HCT116 (cell line): ENCODE data around the gene LAMC3. TPM values are rescaled to one million over a fixed set of nuclear protein-coding genes. Genes with fewer than 3 reads are reported as not detected.

Experiments
- ATAC-seq: fragments of 200-7000 bp; cut with Tn5 transposase; 2 replicates; pipeline ENCODE4 v1.9.1; 2020; ENCODE audit warnings: mild to moderate bottlenecking, moderate library complexity
- BruUV-seq: library from RNA; stranded (reverse); fragments of 400-500 nt; replicated peaks from 2 replicates; lab custom pipeline; 2021; lab: Mats Ljungman, UMichigan
- CTCF ChIA-PET: fragments of 300-600 bp; sonication (Branson Sonifier 250); formaldehyde crosslinking; loops from one replicate; lab custom pipeline; 2021; ENCODE audit warnings: antibody characterized with exemption; lab: Charles Lee
- POLR2A ChIA-PET: fragments of 300-600, 350-600 bp; sonication (Branson Sonifier 250); formaldehyde crosslinking; loops from one replicate; lab custom pipeline; 2021; ENCODE audit warnings: antibody characterized with exemption; lab: Charles Lee
- RAD21 ChIA-PET, 2 experiments: fragments of 300-600 bp; sonication (Branson Sonifier 250); formaldehyde crosslinking; loops; one replicate each; lab custom pipeline; 2023; ENCODE audit warnings: low total read pairs in 2 of 2; ENCODE audit not compliant: uncharacterized antibody in 2 of 2, unreplicated experiment in 2 of 2, low non-redundant PET in 1 of 2; lab: Charles Lee
- DNase-seq: peaks from one replicate; pipeline ENCODE4 v3.0.0-alpha.2; 2010; ENCODE audit warnings: low read depth, low spot score
- H2AFZ ChIP-seq: fragments of 200-600 bp; shearing (Covaris generic), sonication (generic); 2 replicates; pipeline ENCODE4 v1.6.1; 2017; ENCODE audit warnings: low read depth, mixed run types, mixed read lengths, antibody characterized with exemption, low read length; ENCODE audit not compliant: poor library complexity, severe bottlenecking
- H3K27ac ChIP-seq: 2 replicates; pipeline ENCODE4 v1.5.1; 2012; ENCODE audit warnings: low read depth, low read length
- H3K27me3 ChIP-seq: fragments of 200-600 bp; sonication (generic); 2 replicates; pipeline ENCODE4 v1.6.1; 2016; ENCODE audit warnings: mixed run types, low read length, mixed read lengths; ENCODE audit not compliant: insufficient read depth
- H3K36me3 ChIP-seq, 2 experiments: fragments of 200-500 bp in 1 of 2; fragments of 200-600 bp in 1 of 2; sonication (Bioruptor generic) in 1 of 2; sonication (generic) in 1 of 2; 2 replicates each; pipeline versions ENCODE4 v1.5.1 to v1.6.1; 2014 to 2016; ENCODE audit warnings: low read length in 2 of 2, inconsistent platforms in 1 of 2, mixed read lengths in 1 of 2, mixed run types in 1 of 2; ENCODE audit not compliant: insufficient read depth in 2 of 2, control insufficient read depth in 1 of 2
- H3K4me1 ChIP-seq, 2 experiments: fragments of 200-600 bp in 1 of 2; sonication (generic) in 1 of 2; 2 replicates each; pipeline versions ENCODE4 v1.5.1 to v1.6.1; 2012 to 2017; ENCODE audit warnings: low read length in 2 of 2, inconsistent platforms in 1 of 2, mild to moderate bottlenecking in 1 of 2, mixed read lengths in 1 of 2, mixed run types in 1 of 2, moderate library complexity in 1 of 2; ENCODE audit not compliant: insufficient read depth in 2 of 2, control insufficient read depth in 1 of 2
- H3K4me2 ChIP-seq: fragments of 200-600 bp; sonication (generic); 2 replicates; pipeline ENCODE4 v1.6.1; 2017; ENCODE audit warnings: mixed run types, low read length, mixed read lengths
- H3K4me3 ChIP-seq, 2 experiments: fragments of 200-600 bp in 1 of 2; sonication (generic) in 1 of 2; replicated peaks in 1 of 2; 2 replicates each; pipeline ENCODE4 v1.5.1; 2011 to 2016; ENCODE audit warnings: low read length in 2 of 2, control low read depth in 1 of 2, low read depth in 1 of 2, mild to moderate bottlenecking in 1 of 2, mixed read lengths in 1 of 2, mixed run types in 1 of 2
- H3K79me2 ChIP-seq: fragments of 200-600 bp; sonication (generic); 2 replicates; pipeline ENCODE4 v1.6.1; 2017; ENCODE audit warnings: mild to moderate bottlenecking, mixed run types, low read length, moderate library complexity, mixed read lengths; ENCODE audit not compliant: insufficient read depth
- H3K9ac ChIP-seq: fragments of 200-600 bp; sonication (generic); 2 replicates; pipeline ENCODE4 v1.6.1; 2016; ENCODE audit warnings: low read length, mixed read lengths
- H3K9me2 ChIP-seq: fragments of 200-600 bp; sonication (generic), shearing (Covaris generic); 2 replicates; pipeline ENCODE4 v1.6.1; 2017; ENCODE audit warnings: mixed run types, mild to moderate bottlenecking, moderate library complexity; ENCODE audit not compliant: insufficient read depth
- H3K9me3 ChIP-seq, 2 experiments: fragments of 200-500 bp in 1 of 2; fragments of 200-600 bp in 1 of 2; sonication (Bioruptor generic) in 1 of 2; sonication (generic) in 1 of 2; 2 replicates each; pipeline ENCODE4 v1.6.1; 2014 to 2017; ENCODE audit warnings: low read length in 2 of 2, mixed read lengths in 2 of 2, inconsistent platforms in 1 of 2, low read depth in 1 of 2, mild to moderate bottlenecking in 1 of 2, mixed run types in 1 of 2, moderate library complexity in 1 of 2; ENCODE audit not compliant: control insufficient read depth in 1 of 2, insufficient read depth in 1 of 2
- H4K20me1 ChIP-seq: fragments of 200-600 bp; sonication (generic), shearing (Covaris generic); 2 replicates; pipeline ENCODE4 v1.6.1; 2017; ENCODE audit warnings: mixed run types, mild to moderate bottlenecking, moderate library complexity; ENCODE audit not compliant: insufficient read depth
- CTCF ChIP-seq, 3 experiments: fragments of 200-600 bp in 1 of 3; sonication (generic) in 1 of 3; IDR thresholded peaks in 2 of 3; conservative IDR thresholded peaks in 1 of 3; 2 replicates each; pipeline ENCODE4 v1.5.1; 2012 to 2017; ENCODE audit warnings: low read depth in 2 of 3, low read length in 2 of 3, antibody characterized with exemption in 1 of 3, borderline replicate concordance in 1 of 3, control low read depth in 1 of 3, mild to moderate bottlenecking in 1 of 3, mixed read lengths in 1 of 3, mixed run types in 1 of 3, moderate library complexity in 1 of 3; ENCODE audit not compliant: insufficient read depth in 1 of 3
- ELF1 ChIP-seq: IDR thresholded peaks from 2 replicates; pipeline ENCODE4 v1.6.1; 2012; ENCODE audit warnings: low read depth, borderline replicate concordance
- EZH2phosphoT487 ChIP-seq: fragments of 200-600 bp; IDR thresholded peaks from 2 replicates; pipeline ENCODE4 v1.6.1; 2018; ENCODE audit warnings: antibody characterized with exemption, borderline replicate concordance
- POLR2A ChIP-seq: IDR thresholded peaks from 2 replicates; pipeline ENCODE4 v1.7.0; 2011; ENCODE audit warnings: borderline replicate concordance; ENCODE audit not compliant: insufficient read depth, insufficient read length; ENCODE audit errors: extremely low read depth
- RAD21 ChIP-seq: IDR thresholded peaks from 2 replicates; pipeline ENCODE4 v1.6.1; 2012; ENCODE audit warnings: low read depth, mild to moderate bottlenecking
- SRF ChIP-seq: IDR thresholded peaks from 2 replicates; pipeline ENCODE4 v1.6.1; 2012; ENCODE audit warnings: low read depth
- ZFX ChIP-seq: fragments of 450-650 bp; IDR thresholded peaks from 2 replicates; pipeline ENCODE4 v1.6.1; 2017
- intact Hi-C: fragments of 100-400 bp; cut with micrococcal nuclease; formaldehyde crosslinking; loops from 2 replicates; pipeline ENCODE4 v1.10.0; 2022
- total RNA-seq: library from RNA; stranded (reverse); gene quantifications from one replicate; pipeline ENCODE4 v1.2.1, GENCODE V29; 2021; ENCODE audit not compliant: unreplicated experiment

Gene LAMC3
- total RNA-seq, 1 experiment from 2014 or later: 7.7 TPM

- H3K4me2 ChIP-seq: no peak overlapping the region
- DNase-seq (no peak), ATAC-seq (no peak)
- H3K9me3 ChIP-seq: no peaks in the 10 kb centered on the region
- ChIA-PET POLR2A (no interaction called here), CTCF (no interaction called here), RAD21 (no interaction called here)
- no peaks in the 10 kb centered on the region for H3K4me1 ChIP-seq
- no peak overlapping the region for H3K27ac ChIP-seq
- no peak overlapping the region for H3K4me3 ChIP-seq
- no peak overlapping the region for H2AFZ ChIP-seq
- intact Hi-C loops: no loop called here
- TF ChIP-seq ELF1 (no peak), SRF (no peak), POLR2A (no peak), ZFX (no peak), EZH2phosphoT487 (no peak), RAD21 (no peak), CTCF (IDR thresholded peaks at IDR 0.05 in 2 of 3, conservative IDR thresholded peaks at IDR 0.05 in 1 of 3; ENCODE audit: borderline replicate concordance in 1 of 3, insufficient read depth in 1 of 3, low read depth in 2 of 3, low read length in 2 of 3) (no peak)
- no peaks in the 10 kb centered on the region for H4K20me1 ChIP-seq
- no peaks in the 10 kb centered on the region for H3K27me3 ChIP-seq
- no peaks in the 10 kb centered on the region for H3K79me2 ChIP-seq
- H3K36me3 ChIP-seq: no peaks in the 10 kb centered on the region
- H3K9ac ChIP-seq: no peak overlapping the region
- no peaks in the 10 kb centered on the region for H3K9me2 ChIP-seq
- no TSS peak for BruUV-seq
Measured at GRCh38 chr9:131036529-131037334, 27.8 kb downstream of the LAMC3 start.
